Breast epithelium (tissue), 4 donors: Measurements from ENCODE around the gene ANKRD40CL. TPM values are rescaled to one million over a fixed set of nuclear protein-coding genes. Genes with fewer than 3 reads are reported as not detected.

Experiments
- DNase-seq, 2 donors: peaks; one replicate each; pipeline ENCODE4 v3.0.0-alpha.2; 2019; ENCODE audit warnings: low spot score in 2 of 2
- H3K27ac ChIP-seq, 2 donors: fragments of 200-600 bp; sonication (generic) in 1 of 2; one replicate each; pipeline ENCODE4 v1.5.1; 2016 to 2019; ENCODE audit warnings: mild to moderate bottlenecking in 1 of 2
- H3K27me3 ChIP-seq, 2 donors: fragments of 200-600 bp; sonication (generic) in 1 of 2; one replicate each; pipeline versions ENCODE4 v1.5.1 to v1.6.0; 2017 to 2019; ENCODE audit warnings: control low read depth in 1 of 2, mild to moderate bottlenecking in 1 of 2
- H3K36me3 ChIP-seq: fragments of 200-600 bp; one replicate; pipeline ENCODE4 v1.5.1; 2019
- H3K4me1 ChIP-seq, 2 donors: fragments of 200-600 bp; sonication (generic); one replicate each; pipeline ENCODE4 v1.5.1; 2016 to 2019; ENCODE audit warnings: control low read depth in 1 of 2
- H3K4me3 ChIP-seq, 3 donors: fragments of 200-600 bp; sonication (generic); 1 replicate in 2 of 3; 2 replicates in 1 of 3; pipeline ENCODE4 v1.5.1; 2016 to 2019; ENCODE audit warnings: mild to moderate bottlenecking in 3 of 3, moderate library complexity in 2 of 3
- H3K9me3 ChIP-seq, 2 donors: fragments of 200-600 bp; sonication (generic) in 1 of 2; one replicate each; pipeline ENCODE4 v1.5.1; 2016 to 2019; ENCODE audit warnings: control low read depth in 1 of 2
- CTCF ChIP-seq, 3 donors: fragments of 450-650 bp; IDR thresholded peaks; one replicate each; pipeline ENCODE4 v1.5.1; 2016 to 2017; ENCODE audit warnings: antibody characterized with exemption in 3 of 3, mild to moderate bottlenecking in 3 of 3, moderate library complexity in 3 of 3
- POLR2A ChIP-seq: fragments of 450-650 bp; IDR thresholded peaks from one replicate; pipeline ENCODE4 v1.6.1; 2016; ENCODE audit warnings: antibody characterized with exemption, mild to moderate bottlenecking, moderate library complexity
- POLR2AphosphoS5 ChIP-seq, 3 donors: sonication (generic); formaldehyde crosslinking; IDR thresholded peaks; one replicate each; pipeline ENCODE4 v1.6.1; 2017; ENCODE audit warnings: antibody characterized with exemption in 3 of 3
- intact Hi-C: fragments of 100-400 bp; cut with DNase I; formaldehyde crosslinking; loops from one replicate; pipeline ENCODE4 v1.15.1; 2023; ENCODE audit warnings: low total_unique reads
- total RNA-seq, 3 donors: library from RNA; depleted of rRNA; stranded (reverse); fragments of >200 nt; gene quantifications; one replicate each; pipeline ENCODE4 v1.1.0, GENCODE V29; 2016

The ANKRD40CL gene
- total RNA-seq, 3 donors from 2014 or later: not detected

- Histone ChIP-seq H3K27me3 (no peaks in the 10 kb centered on the region), H3K36me3 (no peaks in the 10 kb centered on the region), H3K9me3 (no peaks in the 10 kb centered on the region), H3K4me3 (no peak overlapping the region), H3K4me1 (no peaks in the 10 kb centered on the region), H3K27ac (no peak overlapping the region)
- peak in 1 of 2 donors; percentile 34 for DNase-seq
- intact Hi-C loops: no loop called here
- TF ChIP-seq POLR2A (no peak), POLR2AphosphoS5 (IDR thresholded peaks at IDR 0.05) (no peak), CTCF (IDR thresholded peaks at IDR 0.05) (no peak)
These were observed 7.0 kb upstream of the ANKRD40CL start for GRCh38 chr17:50774225-50774803.

GRCh38 chr17:50771991-50772785 is 4.9 kb upstream of the ANKRD40CL start:
- TF ChIP-seq POLR2AphosphoS5 (IDR thresholded peaks at IDR 0.05): no peak
- TF ChIP-seq POLR2A: no peak
- no peak for TF ChIP-seq CTCF (IDR thresholded peaks at IDR 0.05)
- Histone ChIP-seq H3K9me3 (no peaks in the 10 kb centered on the region), H3K4me1 (no peaks in the 10 kb centered on the region), H3K4me3 (no peak overlapping the region), H3K27ac (no peak overlapping the region), H3K36me3 (no peaks in the 10 kb centered on the region), H3K27me3 (no peaks in the 10 kb centered on the region)
- no peak for DNase-seq
- intact Hi-C loops: no loop called here

- TF ChIP-seq POLR2AphosphoS5 (IDR thresholded peaks at IDR 0.05) (no peak), POLR2A (no peak), CTCF (IDR thresholded peaks at IDR 0.05) (no peak)
These were observed 3.0 kb upstream of the ANKRD40CL start for GRCh38 chr17:50770346-50770745.

GRCh38 chr17:50769884-50770283 is 2.6 kb upstream of the ANKRD40CL start:
- DNase-seq: peak in 1 of 2 donors; percentile 5
- H3K4me1 ChIP-seq: no peaks in the 10 kb centered on the region
- H3K27me3 ChIP-seq: no peaks in the 10 kb centered on the region
- no peak overlapping the region for H3K27ac ChIP-seq
- H3K36me3 ChIP-seq: no peaks in the 10 kb centered on the region
- no peak overlapping the region for H3K4me3 ChIP-seq
- H3K9me3 ChIP-seq: no peaks in the 10 kb centered on the region
- no peak for TF ChIP-seq POLR2AphosphoS5 (IDR thresholded peaks at IDR 0.05)
- TF ChIP-seq POLR2A: no peak
- no peak for TF ChIP-seq CTCF (IDR thresholded peaks at IDR 0.05)
- intact Hi-C loops: no loop called here

More at GRCh38 chr17:50770346-50770745, 3.0 kb upstream of the ANKRD40CL start:
- Histone ChIP-seq H3K9me3 (no peaks in the 10 kb centered on the region), H3K4me3 (no peak overlapping the region), H3K27ac (no peak overlapping the region), H3K36me3 (no peaks in the 10 kb centered on the region), H3K27me3 (no peaks in the 10 kb centered on the region), H3K4me1 (no peaks in the 10 kb centered on the region)
- intact Hi-C loops: no loop called here
- DNase-seq: no peak

- intact Hi-C loops: no loop called here
These were observed 1.0 kb upstream of the ANKRD40CL start for GRCh38 chr17:50768346-50768761.

More at GRCh38 chr17:50768346-50768761, 1.0 kb upstream of the ANKRD40CL start:
- Histone ChIP-seq H3K27ac (no peak overlapping the region), H3K4me1 (no peaks in the 10 kb centered on the region), H3K36me3 (no peaks in the 10 kb centered on the region), H3K27me3 (no peaks in the 10 kb centered on the region), H3K4me3 (no peak overlapping the region), H3K9me3 (no peaks in the 10 kb centered on the region)
- DNase-seq: peak; percentile 49 to 57
- no peak for TF ChIP-seq POLR2A
- TF ChIP-seq CTCF (IDR thresholded peaks at IDR 0.05): no peak
- TF ChIP-seq POLR2AphosphoS5 (IDR thresholded peaks at IDR 0.05): no peak
